A549 (cell line): ENCODE results near the gene GLS. TPM values are rescaled to one million over a fixed set of nuclear protein-coding genes. Genes with fewer than 3 reads are reported as not detected.

Experiments
- ATAC-seq, 2 experiments: fragments of 200-7000 bp in 1 of 2; fragments of >200 bp in 1 of 2; cut with Nextera tagmentation in 1 of 2; cut with Tn5 transposase in 1 of 2; 3 replicates each; pipeline versions ENCODE4 v1.8.0 to v1.9.1; 2018 to 2020; ENCODE audit warnings: mild to moderate bottlenecking in 1 of 2, moderate library complexity in 1 of 2
- CTCF ChIA-PET: fragments of 300-600 bp; sonication (Branson Sonifier 250); formaldehyde crosslinking; extraction: SDS; loops from one replicate; lab custom pipeline; 2021; ENCODE audit warnings: antibody characterized with exemption, inconsistent platforms; lab: Yijun Ruan, JAX
- POLR2A ChIA-PET: fragments of 350-600 bp; formaldehyde crosslinking; extraction: SDS; loops from one replicate; lab custom pipeline; 2021; ENCODE audit warnings: antibody characterized with exemption, inconsistent platforms; lab: Yijun Ruan, JAX
- DNase-seq, 2 experiments: peaks; one replicate each; pipeline versions ENCODE4 v3.0.0 to v3.0.0-alpha.2; 2011 to 2016; ENCODE audit warnings: low read depth in 1 of 2, low spot score in 1 of 2
- FAIRE-seq: peaks from 2 replicates; lab custom pipeline; 2011; peaks lifted over from hg19 to GRCh38; lab: Jason Lieb, UNC
- H3K27ac ChIP-seq, 2 experiments: fragments of >200 bp; sonication (Bioruptor Twin); formaldehyde crosslinking; 3 replicates each; pipeline ENCODE4 v1.5.1; 2016 to 2017
- H3K4me1 ChIP-seq: fragments of >200 bp; sonication (Bioruptor Twin); formaldehyde crosslinking; 3 replicates; pipeline ENCODE4 v1.6.1; 2016
- H3K4me2 ChIP-seq: fragments of >200 bp; sonication (Bioruptor Twin); formaldehyde crosslinking; 3 replicates; pipeline ENCODE4 v1.6.1; 2016
- H3K4me3 ChIP-seq: fragments of >200 bp; sonication (Bioruptor Twin); formaldehyde crosslinking; 3 replicates; pipeline ENCODE4 v1.5.1; 2016
- H3K9me3 ChIP-seq: fragments of >200 bp; sonication (Bioruptor Twin); formaldehyde crosslinking; 3 replicates; pipeline ENCODE4 v1.6.1; 2016
- CBX8 ChIP-seq: fragments of 200-600 bp; sonication (generic); IDR thresholded peaks from 2 replicates; pipeline ENCODE4 v1.6.1; 2016
- ESRRA ChIP-seq: fragments of 150-350 bp; IDR thresholded peaks from 2 replicates; pipeline ENCODE4 v1.6.1; 2014; ENCODE audit warnings: mild to moderate bottlenecking, low read length, borderline replicate concordance
- FOSL2 ChIP-seq, 2 experiments: fragments of 450-650 bp in 1 of 2; fragments of >200 bp in 1 of 2; sonication (Bioruptor Twin) in 1 of 2; formaldehyde crosslinking; IDR thresholded peaks; 2 replicates each; pipeline versions ENCODE4 v1.5.0 to v1.6.1; 2016 to 2020; ENCODE audit warnings: mild to moderate bottlenecking in 1 of 2, moderate library complexity in 1 of 2
- FOXS1 ChIP-seq: fragments of 250-450 bp; sonication (Bioruptor Pico); IDR thresholded peaks from 2 replicates; pipeline ENCODE4 v1.5.0; 2020; ENCODE audit warnings: mild to moderate bottlenecking, moderate library complexity
- JUN ChIP-seq, 2 experiments: fragments of >200 bp; sonication (Bioruptor Twin); formaldehyde crosslinking; IDR thresholded peaks; 2 replicates in 1 of 2; 3 replicates in 1 of 2; pipeline ENCODE4 v1.6.1; 2016 to 2017
- JUNB ChIP-seq: fragments of >200 bp; sonication (Bioruptor Twin); formaldehyde crosslinking; IDR thresholded peaks from 2 replicates; pipeline ENCODE4 v1.6.1; 2016
- NPAS2 ChIP-seq: fragments of 250-450 bp; sonication (Bioruptor Pico); IDR thresholded peaks from 2 replicates; pipeline ENCODE4 v1.8.0; 2022; ENCODE audit warnings: mild to moderate bottlenecking, moderate library complexity, borderline replicate concordance
- NR3C1 ChIP-seq: fragments of >200 bp; sonication (Bioruptor Twin); formaldehyde crosslinking; IDR thresholded peaks from 3 replicates; pipeline ENCODE4 v1.6.1; 2017
- PHF8 ChIP-seq: fragments of 200-600 bp; sonication (generic); IDR thresholded peaks from 2 replicates; pipeline ENCODE4 v1.6.1; 2016; ENCODE audit warnings: low read depth, mild to moderate bottlenecking, antibody characterized with exemption, moderate library complexity, borderline replicate concordance
- RNF2 ChIP-seq: fragments of 200-600 bp; sonication (generic); IDR thresholded peaks from 2 replicates; pipeline ENCODE4 v1.6.1; 2016; ENCODE audit warnings: low read depth, mild to moderate bottlenecking, antibody characterized with exemption, moderate library complexity, borderline replicate concordance
- SREBF2 ChIP-seq: fragments of 450-650 bp; IDR thresholded peaks from 2 replicates; pipeline ENCODE4 v1.6.1; 2014; ENCODE audit warnings: mild to moderate bottlenecking, moderate library complexity
- ZC3H11A ChIP-seq: fragments of 450-650 bp; IDR thresholded peaks from 2 replicates; pipeline ENCODE4 v1.6.1; 2014; ENCODE audit warnings: antibody characterized with exemption, mild to moderate bottlenecking
- ZFP36 ChIP-seq: fragments of 450-650 bp; IDR thresholded peaks from 2 replicates; pipeline ENCODE4 v1.6.1; 2014; ENCODE audit warnings: borderline replicate concordance; ENCODE audit not compliant: partially characterized antibody
- ZNF302 ChIP-seq: fragments of 250-450 bp; sonication (Bioruptor Pico); IDR thresholded peaks from 2 replicates; pipeline ENCODE4 v1.9.0; 2021; ENCODE audit warnings: inconsistent platforms, mild to moderate bottlenecking, moderate library complexity
- ZSCAN20 ChIP-seq: fragments of 250-450 bp; sonication (Bioruptor Pico); IDR thresholded peaks from 2 replicates; pipeline ENCODE4 v1.8.0; 2022; ENCODE audit warnings: mild to moderate bottlenecking, moderate library complexity
- WGBS: methylation state at CpG from one replicate; pipeline ENCODE4 v1.1.6; 2017; ENCODE audit errors: missing lambda C conversion rate; 5-methylcytosine and 5-hydroxymethylcytosine counted together
- polyA plus RNA-seq, 4 experiments: library from polyadenylated mRNA; depleted of rRNA in 3 of 4; stranded (reverse); fragments of >200 nt; fragmentation: RNase III in 1 of 4; extraction: RNeasy Plus Mini Kit Qiagen cat#74134 plus additional on column Dnase treatment in 1 of 4; gene quantifications; 2 replicates in 3 of 4; 3 replicates in 1 of 4; pipeline ENCODE4 v1.2.3, GENCODE V29; 2011 to 2017
- TF ChIP-seq, protein P1 (sequence below): fragments of 250-450 bp; sonication (Bioruptor Pico); IDR thresholded peaks from 2 replicates; pipeline ENCODE4 v1.5.0; 2021; ENCODE audit warnings: mild to moderate bottlenecking, moderate library complexity, borderline replicate concordance
- TF ChIP-seq, protein P2 (sequence below): fragments of 200-600 bp; sonication (generic); IDR thresholded peaks from 2 replicates; pipeline ENCODE4 v1.6.1; 2016; ENCODE audit warnings: antibody characterized with exemption, mild to moderate bottlenecking, moderate library complexity
- TF ChIP-seq, protein P3 (sequence below): fragments of >200 bp; sonication (Bioruptor Twin); formaldehyde crosslinking; IDR thresholded peaks from 3 replicates; pipeline ENCODE4 v1.5.1; 2016
- TF ChIP-seq, protein P4 (sequence below): fragments of >200 bp; sonication (Bioruptor Twin); formaldehyde crosslinking; IDR thresholded peaks from 2 replicates; pipeline ENCODE4 v1.6.1; 2016
- TF ChIP-seq, protein P5 (sequence below): fragments of 450-650 bp; IDR thresholded peaks from 2 replicates; pipeline ENCODE4 v1.6.1; 2014; ENCODE audit warnings: antibody characterized with exemption
- TF ChIP-seq, protein P6 (sequence below): IDR thresholded peaks from 2 replicates; pipeline ENCODE4 v1.6.1; 2012

The GLS gene
- polyA plus RNA-seq, 2 of the 4 experiments (the other 2 are of a cell fraction): 269 to 321 TPM

DNA sequence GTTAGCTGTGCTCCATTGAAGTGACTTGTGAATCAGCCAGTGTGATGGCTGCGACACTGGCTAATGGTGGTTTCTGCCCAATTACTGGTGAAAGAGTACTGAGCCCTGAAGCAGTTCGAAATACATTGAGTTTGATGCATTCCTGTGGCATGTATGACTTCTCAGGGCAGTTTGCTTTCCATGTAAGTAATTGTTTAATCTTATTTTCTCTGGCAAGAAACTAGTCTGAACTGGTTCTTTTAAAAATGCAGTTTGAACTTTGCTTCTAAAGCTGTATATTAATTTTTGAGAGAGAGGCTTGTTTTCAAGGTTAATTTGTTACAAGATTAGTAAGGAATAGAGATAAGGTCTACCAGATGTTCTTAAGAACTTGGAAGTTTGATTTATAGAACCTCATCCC, 46.7 kb downstream of the GLS start (continued):
- TF ChIP-seq, protein P1, sequence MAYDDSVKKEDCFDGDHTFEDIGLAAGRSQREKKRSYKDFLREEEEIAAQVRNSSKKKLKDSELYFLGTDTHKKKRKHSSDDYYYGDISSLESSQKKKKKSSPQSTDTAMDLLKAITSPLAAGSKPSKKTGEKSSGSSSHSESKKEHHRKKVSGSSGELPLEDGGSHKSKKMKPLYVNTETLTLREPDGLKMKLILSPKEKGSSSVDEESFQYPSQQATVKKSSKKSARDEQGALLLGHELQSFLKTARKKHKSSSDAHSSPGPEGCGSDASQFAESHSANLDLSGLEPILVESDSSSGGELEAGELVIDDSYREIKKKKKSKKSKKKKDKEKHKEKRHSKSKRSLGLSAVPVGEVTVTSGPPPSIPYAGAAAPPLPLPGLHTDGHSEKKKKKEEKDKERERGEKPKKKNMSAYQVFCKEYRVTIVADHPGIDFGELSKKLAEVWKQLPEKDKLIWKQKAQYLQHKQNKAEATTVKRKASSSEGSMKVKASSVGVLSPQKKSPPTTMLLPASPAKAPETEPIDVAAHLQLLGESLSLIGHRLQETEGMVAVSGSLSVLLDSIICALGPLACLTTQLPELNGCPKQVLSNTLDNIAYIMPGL: no peak

DNA sequence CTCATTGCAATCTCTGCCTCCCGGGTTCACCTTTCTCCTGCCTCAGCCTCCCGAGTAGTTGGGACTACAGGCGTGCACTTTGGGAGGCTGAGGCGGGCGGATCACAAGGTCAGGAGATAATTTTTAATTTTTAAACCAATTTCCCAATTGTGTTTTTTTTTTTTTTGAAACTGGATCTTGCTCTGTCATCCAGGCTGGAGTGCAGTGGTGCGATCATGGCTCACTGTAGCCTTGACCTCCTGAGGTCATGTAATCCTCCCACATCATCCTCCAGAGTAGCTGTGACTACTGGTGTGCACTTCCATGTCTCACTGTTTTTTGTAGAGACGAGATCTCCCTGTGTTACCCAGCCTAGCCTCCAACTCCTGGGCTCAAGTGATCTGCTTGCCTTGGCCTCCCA, 49.3 kb downstream of the GLS start:
- peaks cover 86% of the 10 kb centered on the region for H3K4me1 ChIP-seq
- H3K27ac ChIP-seq: peak overlapping the region; percentile 4 to 72; a peak in 4 of 6 replicates
- no peaks in the 10 kb centered on the region for H3K9me3 ChIP-seq
- DNase-seq: peak in 1 of 2 experiments; percentile 36
- H3K4me2 ChIP-seq: peak overlapping the region; percentile 29; the same call in 1 of the 3 replicates
- POLR2A ChIA-PET: no interaction called here
- no peak for TF ChIP-seq ZSCAN20 (CRISPR knock-in tag)
- TF ChIP-seq JUNB: no peak
- TF ChIP-seq, protein P2, sequence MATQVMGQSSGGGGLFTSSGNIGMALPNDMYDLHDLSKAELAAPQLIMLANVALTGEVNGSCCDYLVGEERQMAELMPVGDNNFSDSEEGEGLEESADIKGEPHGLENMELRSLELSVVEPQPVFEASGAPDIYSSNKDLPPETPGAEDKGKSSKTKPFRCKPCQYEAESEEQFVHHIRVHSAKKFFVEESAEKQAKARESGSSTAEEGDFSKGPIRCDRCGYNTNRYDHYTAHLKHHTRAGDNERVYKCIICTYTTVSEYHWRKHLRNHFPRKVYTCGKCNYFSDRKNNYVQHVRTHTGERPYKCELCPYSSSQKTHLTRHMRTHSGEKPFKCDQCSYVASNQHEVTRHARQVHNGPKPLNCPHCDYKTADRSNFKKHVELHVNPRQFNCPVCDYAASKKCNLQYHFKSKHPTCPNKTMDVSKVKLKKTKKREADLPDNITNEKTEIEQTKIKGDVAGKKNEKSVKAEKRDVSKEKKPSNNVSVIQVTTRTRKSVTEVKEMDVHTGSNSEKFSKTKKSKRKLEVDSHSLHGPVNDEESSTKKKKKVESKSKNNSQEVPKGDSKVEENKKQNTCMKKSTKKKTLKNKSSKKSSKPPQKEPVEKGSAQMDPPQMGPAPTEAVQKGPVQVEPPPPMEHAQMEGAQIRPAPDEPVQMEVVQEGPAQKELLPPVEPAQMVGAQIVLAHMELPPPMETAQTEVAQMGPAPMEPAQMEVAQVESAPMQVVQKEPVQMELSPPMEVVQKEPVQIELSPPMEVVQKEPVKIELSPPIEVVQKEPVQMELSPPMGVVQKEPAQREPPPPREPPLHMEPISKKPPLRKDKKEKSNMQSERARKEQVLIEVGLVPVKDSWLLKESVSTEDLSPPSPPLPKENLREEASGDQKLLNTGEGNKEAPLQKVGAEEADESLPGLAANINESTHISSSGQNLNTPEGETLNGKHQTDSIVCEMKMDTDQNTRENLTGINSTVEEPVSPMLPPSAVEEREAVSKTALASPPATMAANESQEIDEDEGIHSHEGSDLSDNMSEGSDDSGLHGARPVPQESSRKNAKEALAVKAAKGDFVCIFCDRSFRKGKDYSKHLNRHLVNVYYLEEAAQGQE: no peak
- TF ChIP-seq ESRRA: no peak
- TF ChIP-seq NPAS2: no peak
- TF ChIP-seq ZFP36: no peak
- TF ChIP-seq FOXS1 (CRISPR knock-in tag): no peak
- TF ChIP-seq, protein P3, sequence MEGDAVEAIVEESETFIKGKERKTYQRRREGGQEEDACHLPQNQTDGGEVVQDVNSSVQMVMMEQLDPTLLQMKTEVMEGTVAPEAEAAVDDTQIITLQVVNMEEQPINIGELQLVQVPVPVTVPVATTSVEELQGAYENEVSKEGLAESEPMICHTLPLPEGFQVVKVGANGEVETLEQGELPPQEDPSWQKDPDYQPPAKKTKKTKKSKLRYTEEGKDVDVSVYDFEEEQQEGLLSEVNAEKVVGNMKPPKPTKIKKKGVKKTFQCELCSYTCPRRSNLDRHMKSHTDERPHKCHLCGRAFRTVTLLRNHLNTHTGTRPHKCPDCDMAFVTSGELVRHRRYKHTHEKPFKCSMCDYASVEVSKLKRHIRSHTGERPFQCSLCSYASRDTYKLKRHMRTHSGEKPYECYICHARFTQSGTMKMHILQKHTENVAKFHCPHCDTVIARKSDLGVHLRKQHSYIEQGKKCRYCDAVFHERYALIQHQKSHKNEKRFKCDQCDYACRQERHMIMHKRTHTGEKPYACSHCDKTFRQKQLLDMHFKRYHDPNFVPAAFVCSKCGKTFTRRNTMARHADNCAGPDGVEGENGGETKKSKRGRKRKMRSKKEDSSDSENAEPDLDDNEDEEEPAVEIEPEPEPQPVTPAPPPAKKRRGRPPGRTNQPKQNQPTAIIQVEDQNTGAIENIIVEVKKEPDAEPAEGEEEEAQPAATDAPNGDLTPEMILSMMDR: no peak
- TF ChIP-seq FOSL2 (IDR thresholded peaks at IDR 0.05): no peak
- no peak for TF ChIP-seq FOSL2 (CRISPR knock-in tag; IDR thresholded peaks at IDR 0.05)
- TF ChIP-seq ZNF302 (CRISPR knock-in tag): no peak
- no peak for TF ChIP-seq NR3C1
- TF ChIP-seq, protein P4, sequence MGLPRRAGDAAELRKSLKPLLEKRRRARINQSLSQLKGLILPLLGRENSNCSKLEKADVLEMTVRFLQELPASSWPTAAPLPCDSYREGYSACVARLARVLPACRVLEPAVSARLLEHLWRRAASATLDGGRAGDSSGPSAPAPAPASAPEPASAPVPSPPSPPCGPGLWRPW: no peak
- TF ChIP-seq RNF2: no peak
- TF ChIP-seq ZC3H11A: no peak
- TF ChIP-seq, protein P5, sequence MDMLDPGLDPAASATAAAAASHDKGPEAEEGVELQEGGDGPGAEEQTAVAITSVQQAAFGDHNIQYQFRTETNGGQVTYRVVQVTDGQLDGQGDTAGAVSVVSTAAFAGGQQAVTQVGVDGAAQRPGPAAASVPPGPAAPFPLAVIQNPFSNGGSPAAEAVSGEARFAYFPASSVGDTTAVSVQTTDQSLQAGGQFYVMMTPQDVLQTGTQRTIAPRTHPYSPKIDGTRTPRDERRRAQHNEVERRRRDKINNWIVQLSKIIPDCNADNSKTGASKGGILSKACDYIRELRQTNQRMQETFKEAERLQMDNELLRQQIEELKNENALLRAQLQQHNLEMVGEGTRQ: no peak
- no peak for TF ChIP-seq SREBF2
- TF ChIP-seq PHF8: no peak
- no peak for TF ChIP-seq CBX8
- TF ChIP-seq, protein P6, sequence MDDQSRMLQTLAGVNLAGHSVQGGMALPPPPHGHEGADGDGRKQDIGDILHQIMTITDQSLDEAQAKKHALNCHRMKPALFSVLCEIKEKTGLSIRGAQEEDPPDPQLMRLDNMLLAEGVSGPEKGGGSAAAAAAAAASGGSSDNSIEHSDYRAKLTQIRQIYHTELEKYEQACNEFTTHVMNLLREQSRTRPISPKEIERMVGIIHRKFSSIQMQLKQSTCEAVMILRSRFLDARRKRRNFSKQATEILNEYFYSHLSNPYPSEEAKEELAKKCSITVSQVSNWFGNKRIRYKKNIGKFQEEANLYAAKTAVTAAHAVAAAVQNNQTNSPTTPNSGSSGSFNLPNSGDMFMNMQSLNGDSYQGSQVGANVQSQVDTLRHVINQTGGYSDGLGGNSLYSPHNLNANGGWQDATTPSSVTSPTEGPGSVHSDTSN: no peak
- no peak for TF ChIP-seq JUN (IDR thresholded peaks at IDR 0.05)
- TF ChIP-seq, all 56 proteins: peak for 0
- CTCF ChIA-PET: no interaction called here
- ATAC-seq (peak in 1 of 2 experiments; percentile 65; a peak in 3 of 6 replicates), FAIRE-seq (no peak)
- no peak overlapping the region for H3K4me3 ChIP-seq
- WGBS: 54% methylated on average over 7 of the region's 7 CpGs
